OCI-M2 (cell line): ENCODE results near the gene ATP5MC2.
"Not testable (repeated sequence)": the region's sequence is repeated elsewhere in the genome, so short reads cannot be mapped to it uniquely, and the experiment has no call there.

Experiments used
- DNase-seq: peaks from one replicate; lab custom pipeline; 2025; ENCODE audit not compliant: unreplicated experiment; lab: John Stamatoyannopoulos, UW

ATP5MC2 gene

GRCh38 chr12:53675701-53676607, at the start of gene ATP5MC2:
ATP5MC2 (minus strand) TSS chr12:53676083; CDS start chr12:53672614, 3,469 bp downstream.
- DNase-seq = peak; percentile 91

DNA sequence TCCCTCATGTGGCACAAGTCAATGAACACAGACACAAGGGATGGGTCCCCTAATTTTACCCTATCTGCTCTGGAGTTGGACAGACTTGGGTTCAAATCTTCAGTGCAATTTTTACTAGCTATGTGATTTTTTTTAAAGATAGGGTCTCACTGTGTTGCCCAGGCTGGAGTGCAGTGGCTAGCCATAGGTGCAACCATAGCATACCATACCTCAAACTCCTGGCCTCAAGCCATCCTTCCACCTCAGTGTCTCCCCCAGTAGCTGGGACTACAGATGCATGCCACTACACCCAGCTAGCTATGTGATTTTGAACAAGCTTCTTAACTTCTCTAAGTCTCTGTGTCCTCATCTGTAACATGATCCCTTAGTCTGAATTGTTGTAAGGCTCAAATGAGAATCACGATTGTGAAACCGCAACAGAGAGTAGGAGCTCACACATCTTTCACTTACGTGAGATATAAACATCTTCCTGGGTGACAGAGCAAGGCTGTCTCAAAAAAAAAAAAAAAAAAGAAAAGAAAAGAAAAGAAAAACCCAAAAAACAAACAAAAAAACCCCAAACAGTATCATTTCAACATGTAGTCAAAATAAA, 46.7 kb upstream of the ATP5MC2 start:
- no peak for DNase-seq

DNA sequence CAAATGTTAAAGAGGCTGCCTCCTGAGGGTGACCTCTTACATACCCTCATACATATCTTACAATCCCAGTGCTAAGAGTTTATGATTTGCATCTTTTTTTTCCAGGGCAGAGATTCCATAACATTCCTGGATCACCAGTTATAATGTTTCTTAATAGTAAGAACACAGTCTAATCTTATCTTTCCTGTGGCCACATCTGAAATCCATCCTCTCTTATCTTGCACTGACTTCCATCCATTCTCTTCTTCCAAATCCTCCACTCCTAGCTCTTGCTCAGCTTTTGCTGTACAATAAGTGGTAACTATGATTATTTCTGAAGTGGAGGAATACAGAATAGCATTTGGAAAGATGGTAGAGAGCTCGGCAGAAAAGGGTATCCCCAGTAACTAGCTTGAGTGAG, 45.1 kb upstream of the ATP5MC2 start:
- DNase-seq = no peak

GRCh38 chr12:53719649-53720048, 43.8 kb upstream of the ATP5MC2 start:
- DNase-seq = no peak

DNA sequence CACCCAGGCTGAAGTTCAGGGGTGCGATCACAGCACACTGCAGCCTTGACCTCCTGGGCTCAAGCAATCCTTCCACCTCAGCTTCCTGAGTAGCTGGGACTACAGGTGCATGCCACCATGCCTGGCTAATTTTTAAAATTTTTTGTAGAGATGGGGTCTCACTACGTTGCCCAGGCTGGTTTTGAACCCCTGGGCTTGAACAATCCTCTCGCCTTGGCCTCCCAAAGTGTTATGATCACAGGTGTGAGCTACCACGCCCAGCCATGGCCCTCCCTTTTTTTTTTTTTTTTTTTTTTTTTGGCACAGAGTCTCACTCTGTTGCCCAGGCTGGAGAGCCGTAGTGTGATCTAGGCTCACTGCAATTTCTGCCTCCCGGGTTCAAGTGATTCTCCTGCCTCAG, 42.7 kb upstream of the ATP5MC2 start:
- DNase-seq = not testable (repeated sequence)

- DNase-seq = no peak
Observed at GRCh38 chr12:53717319-53717718, 41.4 kb upstream of the ATP5MC2 start.

DNA sequence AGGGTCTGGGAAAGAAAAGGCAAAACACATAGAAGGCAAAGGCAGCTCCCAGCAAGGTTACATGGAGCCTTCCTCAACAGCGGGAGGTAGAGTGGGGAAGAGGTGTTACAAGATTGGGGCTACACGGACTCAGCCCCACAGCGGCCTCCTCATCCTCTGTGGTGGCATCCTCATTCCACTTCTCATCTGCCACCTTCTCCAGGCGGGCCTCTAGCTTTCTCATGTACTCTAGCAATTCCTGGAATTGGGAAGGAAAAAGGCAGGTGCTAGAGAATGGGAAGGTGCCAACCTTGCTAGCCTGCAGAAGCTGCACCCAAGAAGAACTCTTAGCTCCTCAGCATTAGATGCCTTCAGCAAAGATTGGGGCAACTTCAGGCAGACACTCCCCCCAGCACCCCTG, 38.1 kb upstream of the ATP5MC2 start:
- no peak for DNase-seq

- DNase-seq = no peak
Observed at GRCh38 chr12:53713516-53713915, 37.6 kb upstream of the ATP5MC2 start.

DNA sequence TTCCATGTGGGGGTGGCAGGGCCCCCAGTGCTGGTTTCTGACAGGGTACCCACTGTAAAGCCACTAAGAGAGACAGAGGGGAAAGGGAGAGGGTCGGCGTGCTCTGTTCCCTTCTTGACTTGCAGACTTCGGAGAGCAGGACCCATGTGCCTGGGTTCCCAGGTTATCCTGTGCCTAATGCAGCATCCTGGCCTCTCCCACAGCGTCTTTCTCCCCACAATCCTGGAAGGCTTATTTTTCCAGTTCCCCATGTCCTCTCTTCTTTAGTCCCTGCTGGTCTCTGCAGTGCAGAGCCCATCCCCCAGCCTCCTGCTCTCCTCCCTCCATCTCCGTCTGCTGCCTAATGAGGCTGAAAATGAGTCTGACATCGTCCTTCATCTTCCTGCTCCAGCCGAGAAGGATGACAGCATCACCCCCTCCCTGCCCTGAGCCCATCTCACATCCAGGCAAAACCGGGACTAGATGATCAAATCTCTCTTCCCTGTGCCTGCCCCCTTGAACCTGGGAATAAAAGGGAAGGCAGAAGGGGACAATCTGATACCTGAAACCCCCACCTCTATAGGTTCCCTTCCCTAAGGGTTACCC, 36.3 kb upstream of the ATP5MC2 start:
- DNase-seq = no peak

- DNase-seq = no peak
Observed at GRCh38 chr12:53710091-53710490, 34.2 kb upstream of the ATP5MC2 start.

DNA sequence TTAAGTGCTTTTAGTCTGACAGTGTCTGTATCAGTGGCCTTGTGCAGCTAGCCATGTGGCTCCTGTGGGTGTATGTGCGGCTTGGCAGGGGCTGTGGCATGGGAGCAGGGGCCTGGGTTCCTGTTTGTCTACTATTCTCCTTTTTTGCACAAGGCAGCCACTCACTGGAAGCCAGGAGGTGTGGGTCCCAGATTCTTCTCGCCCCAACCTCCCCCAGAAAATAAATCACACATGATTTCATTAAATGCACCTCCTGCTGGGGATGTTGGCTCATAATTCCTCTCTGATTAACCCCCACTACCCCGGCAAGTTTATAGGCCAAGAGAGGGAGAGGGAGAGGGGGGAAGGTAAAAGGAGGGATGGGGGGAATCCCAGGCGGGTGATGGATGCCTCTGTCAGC, 33.8 kb upstream of the ATP5MC2 start:
- DNase-seq = no peak

DNA sequence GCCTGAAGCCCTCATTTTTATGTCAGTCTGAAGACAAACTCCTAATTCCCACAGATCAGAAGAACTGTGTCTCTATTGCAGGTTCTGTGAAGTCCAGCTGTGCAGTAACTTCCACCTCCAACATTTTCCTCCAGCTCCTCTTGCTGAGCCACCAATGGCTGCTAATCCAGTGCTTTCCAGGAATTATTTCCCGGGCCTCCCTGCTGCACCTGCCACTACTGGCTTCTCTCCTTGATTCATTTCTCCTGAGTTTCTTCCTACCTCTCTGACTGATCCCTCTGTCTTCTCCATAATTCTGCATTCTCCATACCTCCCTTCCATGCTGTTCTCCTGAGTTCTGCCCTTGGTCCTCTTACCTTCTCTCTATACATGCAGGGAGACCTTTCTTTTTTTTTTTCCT, 30.2 kb upstream of the ATP5MC2 start:
- no peak for DNase-seq

GRCh38 chr12:53703756-53704155, 27.9 kb upstream of the ATP5MC2 start:
- no peak for DNase-seq

GRCh38 chr12:53701518-53702264, 25.8 kb upstream of the ATP5MC2 start:
- no peak for DNase-seq

GRCh38 chr12:53700567-53700966, 24.7 kb upstream of the ATP5MC2 start:
- no peak for DNase-seq

- DNase-seq = no peak
Observed at GRCh38 chr12:53699678-53700025, 23.8 kb upstream of the ATP5MC2 start.

GRCh38 chr12:53698948-53699677, 23.2 kb upstream of the ATP5MC2 start:
- no peak for DNase-seq

GRCh38 chr12:53696655-53697331, 20.9 kb upstream of the ATP5MC2 start:
- no peak for DNase-seq

GRCh38 chr12:53696285-53696654, 20.4 kb upstream of the ATP5MC2 start:
- no peak for DNase-seq
